ENCODE measurements around the gene ZNF23. TPM values are rescaled to one million over a fixed set of nuclear protein-coding genes. Genes with fewer than 3 reads are reported as not detected.

The ZNF23 gene
- total RNA-seq, 2 donors from 2014 or later = 6.1 to 6.8 TPM

- no peaks in the 10 kb centered on the region for H3K4me1 ChIP-seq (replicated peaks)
- peaks cover 2% of the 10 kb centered on the region for H3K27me3 ChIP-seq (replicated peaks; ENCODE audit: insufficient read depth)
- H3K27ac ChIP-seq = no peak overlapping the region
- H3K4me3 ChIP-seq = no peak overlapping the region
- TF ChIP-seq POLR2AphosphoS5 (IDR thresholded peaks at IDR 0.05) (no peak), POLR2A (IDR thresholded peaks at IDR 0.05) (no peak), CTCF (IDR thresholded peaks at IDR 0.05) (no peak)
- intact Hi-C loops (cut with DNase I) = no loop called here
- no peak for DNase-seq (ENCODE audit: low spot score)
- 69% methylated on average over 16 of the region's 16 CpGs for WGBS
- H3K9me3 ChIP-seq = no peaks in the 10 kb centered on the region
- H3K36me3 ChIP-seq = no peaks in the 10 kb centered on the region
Observed at GRCh38 chr16:71409011-71409775, 52.9 kb downstream of the ZNF23 start.

GRCh38 chr16:71408536-71408935 is 53.5 kb downstream of the ZNF23 start:
- no peak for DNase-seq (ENCODE audit: low spot score)
- Histone ChIP-seq H3K27me3 (replicated peaks; ENCODE audit: insufficient read depth) (peaks cover 2% of the 10 kb centered on the region), H3K4me3 (no peak overlapping the region), H3K36me3 (no peaks in the 10 kb centered on the region), H3K27ac (no peak overlapping the region), H3K9me3 (no peaks in the 10 kb centered on the region), H3K4me1 (replicated peaks) (no peaks in the 10 kb centered on the region)
- intact Hi-C loops (cut with DNase I) = no loop called here
- no peak for TF ChIP-seq POLR2AphosphoS5 (IDR thresholded peaks at IDR 0.05)
- TF ChIP-seq POLR2A (IDR thresholded peaks at IDR 0.05) = no peak
- no peak for TF ChIP-seq CTCF (IDR thresholded peaks at IDR 0.05)
- 53% methylated on average over 3 of the region's 3 CpGs for WGBS

GRCh38 chr16:71407731-71408130 is 54.3 kb downstream of the ZNF23 start:
- no peak for TF ChIP-seq CTCF (IDR thresholded peaks at IDR 0.05)
- no peak for TF ChIP-seq POLR2A (IDR thresholded peaks at IDR 0.05)
- TF ChIP-seq POLR2AphosphoS5 (IDR thresholded peaks at IDR 0.05) = no peak
- Histone ChIP-seq H3K27ac (no peak overlapping the region), H3K4me1 (replicated peaks) (no peaks in the 10 kb centered on the region), H3K36me3 (no peaks in the 10 kb centered on the region), H3K27me3 (replicated peaks; ENCODE audit: insufficient read depth) (peaks cover 2% of the 10 kb centered on the region), H3K4me3 (no peak overlapping the region), H3K9me3 (no peaks in the 10 kb centered on the region)
- intact Hi-C loops (cut with DNase I) = no loop called here
- DNase-seq (ENCODE audit: low spot score) = no peak
- WGBS = 76% methylated on average over 1 of the region's 1 CpG

GRCh38 chr16:71406724-71407123 is 55.3 kb downstream of the ZNF23 start:
- no peaks in the 10 kb centered on the region for H3K36me3 ChIP-seq
- no peak overlapping the region for H3K27ac ChIP-seq
- WGBS = 71% methylated on average over 8 of the region's 8 CpGs
- no peak for DNase-seq (ENCODE audit: low spot score)
- no peak overlapping the region for H3K4me3 ChIP-seq
- intact Hi-C loops (cut with DNase I) = no loop called here
- no peak for TF ChIP-seq POLR2AphosphoS5 (IDR thresholded peaks at IDR 0.05)
- TF ChIP-seq POLR2A (IDR thresholded peaks at IDR 0.05) = no peak
- H3K9me3 ChIP-seq = no peaks in the 10 kb centered on the region
- H3K4me1 ChIP-seq (replicated peaks) = no peaks in the 10 kb centered on the region
- peaks cover 2% of the 10 kb centered on the region for H3K27me3 ChIP-seq (replicated peaks; ENCODE audit: insufficient read depth)

- Histone ChIP-seq H3K27me3 (replicated peaks; ENCODE audit: insufficient read depth) (peaks cover 2% of the 10 kb centered on the region), H3K9me3 (no peaks in the 10 kb centered on the region), H3K27ac (no peak overlapping the region), H3K4me3 (no peak overlapping the region), H3K36me3 (no peaks in the 10 kb centered on the region), H3K4me1 (replicated peaks) (no peaks in the 10 kb centered on the region)
- 91% methylated on average over 5 of the region's 5 CpGs for WGBS
- TF ChIP-seq POLR2A (IDR thresholded peaks at IDR 0.05) (no peak), CTCF (IDR thresholded peaks at IDR 0.05) (no peak), POLR2AphosphoS5 (IDR thresholded peaks at IDR 0.05) (no peak)
- no peak for DNase-seq (ENCODE audit: low spot score)
- intact Hi-C loops (cut with DNase I) = no loop called here
Observed at GRCh38 chr16:71406316-71406715, 55.7 kb downstream of the ZNF23 start.

All from prostate gland (tissue), 2 donors.